Neuronal stem cell (in vitro differentiated cells): ENCODE results near the gene ZCCHC7.

Experiments used
- DNase-seq: peaks from one replicate; pipeline ENCODE4 v3.0.0-alpha.2; 2013; ENCODE audit warnings: low spot score
- H2AFZ ChIP-seq: one replicate; pipeline ENCODE4 v1.6.1; 2013; ENCODE audit warnings: mild to moderate bottlenecking, low read length, inconsistent platforms
- H2AK5ac ChIP-seq: 2 replicates; pipeline ENCODE4 v1.6.1; 2013; ENCODE audit warnings: low read depth, mild to moderate bottlenecking, inconsistent platforms, low read length, moderate library complexity, mixed read lengths
- H2BK120ac ChIP-seq: 2 replicates; pipeline ENCODE4 v1.6.1; 2013; ENCODE audit warnings: low read depth, mild to moderate bottlenecking, inconsistent platforms, low read length, moderate library complexity, mixed read lengths
- H2BK12ac ChIP-seq: one replicate; pipeline ENCODE4 v1.6.1; 2013; ENCODE audit warnings: low read length, inconsistent platforms
- H2BK15ac ChIP-seq: 2 replicates; pipeline ENCODE4 v1.6.1; 2013; ENCODE audit warnings: mild to moderate bottlenecking, low read length, inconsistent platforms, mixed read lengths
- H2BK5ac ChIP-seq: one replicate; pipeline ENCODE4 v1.6.1; 2013; ENCODE audit warnings: inconsistent platforms, mild to moderate bottlenecking, low read length, moderate library complexity
- H3K14ac ChIP-seq: one replicate; pipeline ENCODE4 v1.6.1; 2013; ENCODE audit warnings: low read length, inconsistent platforms
- H3K18ac ChIP-seq: 2 replicates; pipeline ENCODE4 v1.6.1; 2013; ENCODE audit warnings: low read length, inconsistent platforms
- H3K23ac ChIP-seq: 2 replicates; pipeline ENCODE4 v1.6.1; 2013; ENCODE audit warnings: low read depth, mild to moderate bottlenecking, mixed read lengths, low read length, inconsistent platforms; ENCODE audit not compliant: poor library complexity
- H3K27ac ChIP-seq: replicated peaks from 3 replicates; pipeline ENCODE4 v1.5.1; 2013; ENCODE audit warnings: low read length, inconsistent platforms
- H3K27me3 ChIP-seq, 3 experiments: 2 replicates each; pipeline ENCODE4 v1.6.1; 2013; ENCODE audit warnings: low read length in 3 of 3, mild to moderate bottlenecking in 2 of 3, inconsistent platforms in 1 of 3, low read depth in 1 of 3, mixed read lengths in 1 of 3, moderate library complexity in 1 of 3; ENCODE audit not compliant: control insufficient read depth in 3 of 3, insufficient read depth in 3 of 3
- H3K36me3 ChIP-seq, 2 donors: replicated peaks in 1 of 2; 2 replicates each; pipeline ENCODE4 v1.6.1; 2013; ENCODE audit warnings: low read length in 2 of 2; ENCODE audit not compliant: control insufficient read depth in 2 of 2, insufficient read depth in 2 of 2
- H3K4ac ChIP-seq: 2 replicates; pipeline ENCODE4 v1.6.1; 2013; ENCODE audit warnings: inconsistent platforms, mild to moderate bottlenecking, low read length, moderate library complexity
- H3K4me1 ChIP-seq, 2 donors: 1 replicate in 1 of 2; 2 replicates in 1 of 2; pipeline ENCODE4 v1.6.1; 2013; ENCODE audit warnings: low read length in 2 of 2, low read depth in 1 of 2; ENCODE audit not compliant: control insufficient read depth in 2 of 2, insufficient read depth in 1 of 2
- H3K4me2 ChIP-seq: one replicate; pipeline ENCODE4 v1.6.1; 2013; ENCODE audit warnings: mild to moderate bottlenecking, low read length, inconsistent platforms; ENCODE audit not compliant: insufficient read depth, poor library complexity, severe bottlenecking
- H3K4me3 ChIP-seq, 2 donors: 2 replicates each; pipeline ENCODE4 v1.5.1; 2013; ENCODE audit warnings: low read length in 2 of 2, mild to moderate bottlenecking in 2 of 2, inconsistent platforms in 1 of 2, moderate library complexity in 1 of 2
- H3K79me1 ChIP-seq: one replicate; pipeline ENCODE4 v1.6.1; 2013; ENCODE audit warnings: low read depth, mild to moderate bottlenecking, inconsistent platforms, low read length, moderate library complexity
- H3K9ac ChIP-seq: one replicate; pipeline ENCODE4 v1.6.1; 2013; ENCODE audit warnings: mild to moderate bottlenecking, low read depth, low read length, inconsistent platforms; ENCODE audit not compliant: poor library complexity
- H3K9me3 ChIP-seq, 2 donors: replicated peaks in 1 of 2; 2 replicates each; pipeline versions ENCODE3 to v1.6.1; 2013; ENCODE audit warnings: low read length in 2 of 2, mild to moderate bottlenecking in 2 of 2, inconsistent platforms in 1 of 2, low read depth in 1 of 2, mixed read lengths in 1 of 2, moderate library complexity in 1 of 2; ENCODE audit not compliant: control insufficient read depth in 2 of 2, insufficient read depth in 1 of 2
- H4K8ac ChIP-seq: one replicate; pipeline ENCODE4 v1.6.1; 2013; ENCODE audit warnings: low read depth, mild to moderate bottlenecking, inconsistent platforms, low read length, moderate library complexity
- H4K91ac ChIP-seq: one replicate; pipeline ENCODE4 v1.6.1; 2013; ENCODE audit warnings: low read length, low read depth, mild to moderate bottlenecking, inconsistent platforms; ENCODE audit not compliant: poor library complexity
- WGBS, 2 donors: extraction: QIAGEN DNeasy Blood & Tissue Kit; methylation state at CpG; one replicate each; pipeline ENCODE4 v1.1.7; 2013; ENCODE audit warnings: missing lambda C conversion rate in 2 of 2, mixed read lengths in 1 of 2; ENCODE audit not compliant: insufficient read length in 2 of 2, insufficient replicate concordance in 1 of 2; ENCODE audit errors: extremely low coverage in 2 of 2; 5-methylcytosine and 5-hydroxymethylcytosine counted together

ZCCHC7 gene

GRCh38 chr9:37283730-37284325, 163.5 kb downstream of the ZCCHC7 start:
- no CpG with 5 or more reads among the region's 6 CpGs for WGBS, 2 donors
- no peak overlapping the region for H2BK12ac ChIP-seq
- no peaks in the 10 kb centered on the region for H3K79me1 ChIP-seq
- H2BK120ac ChIP-seq: no peak overlapping the region
- H3K27me3 ChIP-seq: no peaks in the 10 kb centered on the region
- H2BK15ac ChIP-seq: no peak overlapping the region
- no peak overlapping the region for H3K14ac ChIP-seq
- DNase-seq: no peak
- H3K4me1 ChIP-seq: peaks cover 0 to 12% of the 10 kb centered on the region in 2 donors
- no peak overlapping the region for H3K9ac ChIP-seq
- peak overlapping the region in 1 of 2 donors; percentile 34 for H3K4me3 ChIP-seq
- no peak overlapping the region for H3K18ac ChIP-seq
- no peak overlapping the region for H4K91ac ChIP-seq
- no peak overlapping the region for H3K23ac ChIP-seq
- no peaks in the 10 kb centered on the region for H3K9me3 ChIP-seq
- H3K4me2 ChIP-seq: peak overlapping the region; percentile 11
- no peak overlapping the region for H2AK5ac ChIP-seq
- no peak overlapping the region for H2AFZ ChIP-seq
- no peak overlapping the region for H3K27ac ChIP-seq
- no peak overlapping the region for H3K4ac ChIP-seq
- peaks cover 0 to 6% of the 10 kb centered on the region in 2 donors for H3K36me3 ChIP-seq
- H4K8ac ChIP-seq: no peak overlapping the region
- no peak overlapping the region for H2BK5ac ChIP-seq

GRCh38 chr9:37284636-37285035, 164.3 kb downstream of the ZCCHC7 start:
- H2AFZ ChIP-seq: peak overlapping the region; percentile 15
- no peaks in the 10 kb centered on the region for H3K27me3 ChIP-seq
- no peak overlapping the region for H3K4ac ChIP-seq
- H3K9ac ChIP-seq: no peak overlapping the region
- WGBS, 2 donors: no CpG with 5 or more reads among the region's 1 CpG
- no peak overlapping the region for H2BK15ac ChIP-seq
- no peak for DNase-seq
- no peak overlapping the region for H3K18ac ChIP-seq
- no peak overlapping the region for H2BK120ac ChIP-seq
- H3K36me3 ChIP-seq: peaks cover 0 to 8% of the 10 kb centered on the region in 2 donors
- H3K79me1 ChIP-seq: no peaks in the 10 kb centered on the region
- no peak overlapping the region for H2BK12ac ChIP-seq
- no peak overlapping the region for H3K4me2 ChIP-seq
- H3K4me1 ChIP-seq: peaks cover 0 to 12% of the 10 kb centered on the region in 2 donors
- peak overlapping the region in 1 of 2 donors; percentile 34 for H3K4me3 ChIP-seq
- no peak overlapping the region for H3K23ac ChIP-seq
- no peak overlapping the region for H4K91ac ChIP-seq
- no peak overlapping the region for H3K14ac ChIP-seq
- H3K9me3 ChIP-seq: no peaks in the 10 kb centered on the region
- no peak overlapping the region for H2BK5ac ChIP-seq
- no peak overlapping the region for H3K27ac ChIP-seq
- no peak overlapping the region for H4K8ac ChIP-seq
- no peak overlapping the region for H2AK5ac ChIP-seq

GRCh38 chr9:37286530-37287175, 166.3 kb downstream of the ZCCHC7 start:
- Histone ChIP-seq H2BK12ac (no peak overlapping the region), H3K23ac (no peak overlapping the region), H3K27me3 (no peaks in the 10 kb centered on the region), H3K4me3 (no peak overlapping the region), H3K9me3 (no peaks in the 10 kb centered on the region), H3K27ac (no peak overlapping the region), H2BK5ac (no peak overlapping the region), H4K8ac (no peak overlapping the region), H3K4ac (no peak overlapping the region), H3K4me2 (no peak overlapping the region), H2AFZ (no peak overlapping the region), H3K36me3 (peaks cover 0 to 8% of the 10 kb centered on the region in 2 donors), H2BK120ac (no peak overlapping the region), H2AK5ac (no peak overlapping the region), H3K4me1 (peaks cover 0 to 12% of the 10 kb centered on the region in 2 donors), H3K14ac (no peak overlapping the region), H3K18ac (no peak overlapping the region), H2BK15ac (no peak overlapping the region), H4K91ac (no peak overlapping the region), H3K9ac (no peak overlapping the region), H3K79me1 (no peaks in the 10 kb centered on the region)
- no CpG with 5 or more reads among the region's 6 CpGs for WGBS, 2 donors
- no peak for DNase-seq

GRCh38 chr9:37287317-37287716, 166.9 kb downstream of the ZCCHC7 start:
- Histone ChIP-seq H3K4me2 (no peak overlapping the region), H3K36me3 (peaks cover 0 to 8% of the 10 kb centered on the region in 2 donors), H2BK120ac (no peak overlapping the region), H3K79me1 (no peaks in the 10 kb centered on the region), H4K91ac (no peak overlapping the region), H3K18ac (no peak overlapping the region), H3K4me1 (peaks cover 0 to 12% of the 10 kb centered on the region in 2 donors), H3K27ac (no peak overlapping the region), H3K14ac (no peak overlapping the region), H4K8ac (no peak overlapping the region), H3K9me3 (no peaks in the 10 kb centered on the region), H3K23ac (no peak overlapping the region), H2BK15ac (no peak overlapping the region), H3K9ac (no peak overlapping the region), H2AFZ (no peak overlapping the region), H2AK5ac (no peak overlapping the region), H2BK5ac (no peak overlapping the region), H3K4me3 (no peak overlapping the region), H3K27me3 (no peaks in the 10 kb centered on the region), H2BK12ac (no peak overlapping the region), H3K4ac (no peak overlapping the region)
- DNase-seq: no peak
- WGBS, 2 donors: no CpG with 5 or more reads among the region's 4 CpGs
